K562 (cell line): ENCODE measurements around the gene CCL24. TPM values are rescaled to one million over a fixed set of nuclear protein-coding genes. Genes with fewer than 3 reads are reported as not detected.

ENCODE experiments used
- BCL6 ChIP-seq: fragments of 250-450 bp; sonication (Bioruptor Pico); IDR thresholded peaks from 2 replicates; pipeline ENCODE4 v1.4.0; 2020
- CXXC5 ChIP-seq: fragments of 250-450 bp; sonication (Bioruptor Pico); IDR thresholded peaks from 2 replicates; pipeline ENCODE4 v1.8.0; 2022; ENCODE audit warnings: inconsistent platforms, mild to moderate bottlenecking, moderate library complexity
- E2F8 ChIP-seq: fragments of 450-650 bp; IDR thresholded peaks from 2 replicates; pipeline ENCODE4 v1.7.1; 2018; ENCODE audit warnings: mild to moderate bottlenecking, low read depth; ENCODE audit not compliant: partially characterized antibody
- FOXK1 ChIP-seq: sonication (generic); formaldehyde crosslinking; IDR thresholded peaks from 2 replicates; pipeline ENCODE4 v1.8.0; 2022; ENCODE audit warnings: missing genetic modification reagents, mild to moderate bottlenecking, borderline replicate concordance
- HIVEP1 ChIP-seq: fragments of 250-450 bp; sonication (Bioruptor Pico); IDR thresholded peaks from 2 replicates; pipeline ENCODE4 v1.4.0; 2020; ENCODE audit warnings: mild to moderate bottlenecking
- MBD1 ChIP-seq: fragments of 250-450 bp; sonication (Bioruptor Pico); IDR thresholded peaks from 2 replicates; pipeline ENCODE4 v1.8.0; 2022; ENCODE audit warnings: inconsistent platforms
- NBN ChIP-seq: fragments of 450-650 bp; IDR thresholded peaks from 2 replicates; pipeline ENCODE4 v1.6.1; 2016; ENCODE audit warnings: low read depth, mild to moderate bottlenecking
- NFE2 ChIP-seq: IDR thresholded peaks from 2 replicates; pipeline ENCODE4 v1.6.1; 2014; ENCODE audit warnings: antibody characterized with exemption, low read depth
- NR2F6 ChIP-seq: fragments of 450-650 bp; formaldehyde crosslinking; IDR thresholded peaks from 2 replicates; pipeline ENCODE4 v1.4.0; 2020; ENCODE audit warnings: mild to moderate bottlenecking
- PHTF2 ChIP-seq: fragments of 250-450 bp; sonication (Bioruptor Pico); IDR thresholded peaks from 2 replicates; pipeline ENCODE4 v1.5.0; 2021; ENCODE audit warnings: mild to moderate bottlenecking
- PYGO2 ChIP-seq: fragments of 450-650 bp; IDR thresholded peaks from 2 replicates; pipeline ENCODE4 v1.6.1; 2016; ENCODE audit warnings: mild to moderate bottlenecking, missing genetic modification characterization, moderate library complexity, missing compliant biosample characterization
- SRF ChIP-seq, 2 experiments: fragments of 250-450, 450-650 bp in 1 of 2; sonication (Bioruptor Pico) in 1 of 2; sonication (generic) in 1 of 2; formaldehyde crosslinking; IDR thresholded peaks; 2 replicates each; pipeline versions ENCODE4 v1.5.0 to v1.5.1; 2020 to 2022; ENCODE audit warnings: mild to moderate bottlenecking in 1 of 2, missing genetic modification reagents in 1 of 2
- TCF15 ChIP-seq: fragments of 250-450 bp; sonication (Bioruptor Pico); IDR thresholded peaks from 2 replicates; pipeline ENCODE4 v1.8.0; 2022; ENCODE audit warnings: moderate library complexity, mild to moderate bottlenecking, inconsistent platforms
- TOE1 ChIP-seq, 2 experiments: fragments of 450-650 bp in 1 of 2; sonication (generic) in 1 of 2; formaldehyde crosslinking in 1 of 2; IDR thresholded peaks; 2 replicates each; pipeline versions ENCODE4 v1.7.1 to v1.8.0; 2016 to 2022; ENCODE audit warnings: borderline replicate concordance in 2 of 2, mild to moderate bottlenecking in 2 of 2, antibody characterized with exemption in 1 of 2, inconsistent platforms in 1 of 2, low read depth in 1 of 2, missing genetic modification reagents in 1 of 2, moderate library complexity in 1 of 2
- ZBTB26 ChIP-seq: fragments of 450-650 bp; formaldehyde crosslinking; IDR thresholded peaks from 2 replicates; pipeline ENCODE4 v1.4.0; 2022; ENCODE audit warnings: missing genetic modification characterization
- ZFP1 ChIP-seq: fragments of 450-650 bp; formaldehyde crosslinking; IDR thresholded peaks from 2 replicates; pipeline ENCODE4 v1.4.0; 2020; ENCODE audit warnings: mild to moderate bottlenecking, mixed read lengths
- ZNF639 ChIP-seq, 2 experiments: fragments of 200-800 bp in 1 of 2; sonication (Bioruptor generic) in 1 of 2; sonication (generic) in 1 of 2; formaldehyde crosslinking in 1 of 2; IDR thresholded peaks in 1 of 2; conservative IDR thresholded peaks in 1 of 2; 2 replicates each; pipeline versions ENCODE4 v1.5.0 to v1.6.1; 2016 to 2020; ENCODE audit warnings: missing compliant biosample characterization in 1 of 2, missing genetic modification characterization in 1 of 2, missing genetic modification reagents in 1 of 2
- ZNF644 ChIP-seq: fragments of 200-800 bp; sonication (Bioruptor generic); IDR thresholded peaks from 2 replicates; pipeline ENCODE4 v1.6.1; 2016; ENCODE audit warnings: low read depth, missing genetic modification characterization, missing compliant biosample characterization
- ZNF707 ChIP-seq: fragments of 250-450 bp; sonication (Bioruptor Pico); conservative IDR thresholded peaks from 2 replicates; pipeline ENCODE4 v1.8.0; 2022; ENCODE audit warnings: inconsistent platforms, mild to moderate bottlenecking, moderate library complexity
- polyA plus RNA-seq, 8 experiments: library from polyadenylated mRNA; depleted of rRNA in 4 of 8; stranded (reverse) in 5 of 8; unstranded in 3 of 8; fragments of >200 nt; fragmentation: Nextera tagmentation in 2 of 8; fragmentation: Illumina TruSeq in 1 of 8; extraction: Ambion mirVana in 2 of 8; extraction: Trizol in 1 of 8; gene quantifications; 2 replicates each; pipeline versions ENCODE4 v1.2.1 to v1.2.3, GENCODE V29; 2011 to 2014; ENCODE audit warnings: inconsistent platforms in 1 of 8, missing spikeins in 1 of 8
- total RNA-seq, 7 experiments: library from RNA; depleted of rRNA in 6 of 7; stranded (reverse); fragments of >200 nt in 6 of 7; fragmentation: Illumina TruSeq in 2 of 7; extraction: Trizol in 2 of 7; gene quantifications; 2 replicates each; pipeline versions ENCODE4 v1.2.1 to v1.2.3, GENCODE V29; 2011 to 2021; ENCODE audit warnings: low replicate concordance in 1 of 7

Gene CCL24
- total and polyA plus RNA-seq, 9 of the 15 experiments (the other 6 are each of a cell fraction or from before 2014, with no cell fraction given), result 0.45 to 3.6 (median 0.95) TPM; not detected in 1

- peak in 1 of 2 experiments; percentile 66; a peak in 1 of 4 replicates for TF ChIP-seq SRF (CRISPR knock-in tag; IDR thresholded peaks at IDR 0.05)
- 0 out of 2 replicates have a peak, but pooled peaks have one; percentile 21 for TF ChIP-seq NR2F6
- TF ChIP-seq ZNF707 (CRISPR knock-in tag), result no peak
- TF ChIP-seq HIVEP1, result peak; percentile 87
- TF ChIP-seq ZFP1 (CRISPR knock-in tag), result peak; percentile 82; the same call in 1 of the 2 replicates
- TF ChIP-seq ZNF644 (tag), result peak; percentile 87; the same call in 1 of the 2 replicates
- peak; percentile 88 for TF ChIP-seq BCL6
- TF ChIP-seq NFE2, result no peak
- TF ChIP-seq ZBTB26, result peak; percentile 66; the same call in 1 of the 2 replicates
- peak in 1 of 2 experiments; percentile 95; a peak in 2 of 4 replicates for TF ChIP-seq ZNF639 (CRISPR knock-in tag; conservative IDR thresholded peaks at IDR 0.05 in 1 of 2, IDR thresholded peaks at IDR 0.05 in 1 of 2)
- TF ChIP-seq CXXC5 (CRISPR knock-in tag), result peak; percentile 83
- TF ChIP-seq TOE1 (IDR thresholded peaks at IDR 0.05; ENCODE audit: borderline replicate concordance), result no peak
- TF ChIP-seq TOE1 (CRISPR knock-in tag; IDR thresholded peaks at IDR 0.05; ENCODE audit: borderline replicate concordance, low read depth), result no peak
- no peak for TF ChIP-seq E2F8
- TF ChIP-seq NBN, result no peak
- TF ChIP-seq FOXK1 (CRISPR knock-in tag), result no peak
- 0 out of 2 replicates have a peak, but pooled peaks have one; percentile 48 for TF ChIP-seq TCF15
- 0 out of 2 replicates have a peak, but pooled peaks have one; percentile 20 for TF ChIP-seq PHTF2 (CRISPR knock-in tag)
- TF ChIP-seq MBD1 (CRISPR knock-in tag), result peak; percentile 64; the same call in 1 of the 2 replicates
- TF ChIP-seq PYGO2, result peak; percentile 98
Observed at GRCh38 chr7:75843613-75844116, 30.1 kb upstream of the CCL24 start (continued).
